DND-41 (cell line): ENCODE data around the gene TPM2.

ENCODE experiments used
- ATAC-seq: fragments of 200-7000 bp; cut with Tn5 transposase; 3 replicates; pipeline ENCODE4 v1.9.1; 2021; ENCODE audit warnings: low read depth; ENCODE audit not compliant: insufficient read depth
- DNase-seq: peaks from one replicate; pipeline ENCODE4 v3.0.0-alpha.2; 2020
- H2AFZ ChIP-seq: 2 replicates; pipeline ENCODE4 v1.6.0; 2012; ENCODE audit warnings: low read depth, low read length
- H3K27ac ChIP-seq: 2 replicates; pipeline ENCODE4 v1.5.1; 2012; ENCODE audit warnings: low read length, inconsistent platforms
- H3K27me3 ChIP-seq: fragments of 200-600 bp; sonication (generic); 2 replicates; pipeline ENCODE4 v1.6.0; 2012; ENCODE audit warnings: low read length, mild to moderate bottlenecking, inconsistent platforms; ENCODE audit not compliant: insufficient read depth, poor library complexity
- H3K36me3 ChIP-seq: 2 replicates; pipeline ENCODE4 v1.5.1; 2012; ENCODE audit warnings: low read length, inconsistent platforms; ENCODE audit not compliant: insufficient read depth
- H3K4me1 ChIP-seq: 2 replicates; pipeline ENCODE4 v1.5.1; 2012; ENCODE audit warnings: mild to moderate bottlenecking, low read length; ENCODE audit not compliant: insufficient read depth
- H3K4me2 ChIP-seq: 2 replicates; pipeline ENCODE4 v1.6.0; 2012; ENCODE audit warnings: mild to moderate bottlenecking, moderate library complexity, low read length, inconsistent platforms; ENCODE audit not compliant: insufficient read depth
- H3K4me3 ChIP-seq, 2 experiments: fragments of 200-600 bp in 1 of 2; shearing (Covaris generic) in 1 of 2; 2 replicates each; pipeline ENCODE4 v1.5.1; 2012 to 2016; ENCODE audit warnings: inconsistent platforms in 2 of 2, low read length in 2 of 2, mild to moderate bottlenecking in 2 of 2, low read depth in 1 of 2, moderate library complexity in 1 of 2
- H3K79me2 ChIP-seq: 2 replicates; pipeline ENCODE4 v1.6.0; 2012; ENCODE audit warnings: low read length, inconsistent platforms; ENCODE audit not compliant: insufficient read depth
- H3K9ac ChIP-seq: 2 replicates; pipeline ENCODE4 v1.6.0; 2012; ENCODE audit warnings: low read depth, mild to moderate bottlenecking, inconsistent platforms, low read length, moderate library complexity
- H3K9me3 ChIP-seq: 2 replicates; pipeline ENCODE4 v1.5.1; 2012; ENCODE audit warnings: low read length, moderate library complexity, mild to moderate bottlenecking, inconsistent platforms; ENCODE audit not compliant: insufficient read depth, severe bottlenecking
- H4K20me1 ChIP-seq: 2 replicates; pipeline ENCODE4 v1.6.0; 2012; ENCODE audit warnings: low read length; ENCODE audit not compliant: insufficient read depth
- CTCF ChIP-seq: IDR thresholded peaks from 2 replicates; pipeline ENCODE4 v1.5.1; 2012; ENCODE audit warnings: borderline replicate concordance, low read length, moderate library complexity, mild to moderate bottlenecking; ENCODE audit not compliant: poor library complexity, severe bottlenecking; ENCODE audit errors: extremely low read depth
- EZH2 ChIP-seq: IDR thresholded peaks from 3 replicates; pipeline ENCODE4 v1.6.1; 2012; ENCODE audit warnings: borderline replicate concordance, low read depth, mild to moderate bottlenecking, moderate library complexity, low read length, inconsistent platforms; ENCODE audit not compliant: severe bottlenecking

TPM2 gene

GRCh38 chr9:35653611-35654010 lies 36.1 kb downstream of the TPM2 start:
- Histone ChIP-seq H3K79me2 (peaks cover 30% of the 10 kb centered on the region), H4K20me1 (no peaks in the 10 kb centered on the region), H3K4me1 (peaks cover 53% of the 10 kb centered on the region), H3K27ac (no peak overlapping the region), H3K36me3 (peaks cover 17% of the 10 kb centered on the region; the same call in 1 of the 2 replicates), H3K9ac (no peak overlapping the region), H3K9me3 (no peaks in the 10 kb centered on the region), H3K27me3 (no peaks in the 10 kb centered on the region), H2AFZ (no peak overlapping the region), H3K4me2 (no peak overlapping the region), H3K4me3 (no peak overlapping the region)
- no peak for TF ChIP-seq EZH2
- TF ChIP-seq CTCF, result no peak
- DNase-seq (no peak), ATAC-seq (no peak)

- no peak overlapping the region for H3K4me2 ChIP-seq
- H3K27me3 ChIP-seq, result no peaks in the 10 kb centered on the region
- peaks cover 30% of the 10 kb centered on the region for H3K79me2 ChIP-seq
- H3K36me3 ChIP-seq, result peaks cover 19% of the 10 kb centered on the region; the same call in 1 of the 2 replicates
- H2AFZ ChIP-seq, result no peak overlapping the region
- peaks cover 60% of the 10 kb centered on the region for H3K4me1 ChIP-seq
- H3K9me3 ChIP-seq, result no peaks in the 10 kb centered on the region
- ATAC-seq (no peak), DNase-seq (no peak)
- H4K20me1 ChIP-seq, result no peaks in the 10 kb centered on the region
- no peak overlapping the region for H3K27ac ChIP-seq
- no peak for TF ChIP-seq CTCF
- TF ChIP-seq EZH2, result no peak
- no peak overlapping the region for H3K9ac ChIP-seq
- no peak overlapping the region for H3K4me3 ChIP-seq
Measured at GRCh38 chr9:35652829-35653209, 36.9 kb downstream of the TPM2 start.

GRCh38 chr9:35651956-35652828 lies 37.5 kb downstream of the TPM2 start:
- ATAC-seq, result no peak
- Histone ChIP-seq H3K9me3 (no peaks in the 10 kb centered on the region), H4K20me1 (no peaks in the 10 kb centered on the region), H3K27ac (no peak overlapping the region), H2AFZ (no peak overlapping the region), H3K36me3 (peaks cover 19% of the 10 kb centered on the region; the same call in 1 of the 2 replicates), H3K4me3 (no peak overlapping the region), H3K4me1 (peaks cover 60% of the 10 kb centered on the region), H3K9ac (0 out of 2 replicates have a peak overlapping the region, but pooled peaks have one; percentile 95), H3K27me3 (no peaks in the 10 kb centered on the region), H3K79me2 (peaks cover 30% of the 10 kb centered on the region), H3K4me2 (no peak overlapping the region)
- TF ChIP-seq CTCF (no peak), EZH2 (no peak)
- DNase-seq, result no peak
